Stimulated activated CD4-positive, alpha-beta T cell treated with anti-CD3 and anti-CD28 coated beads, Interleukin-15, amount 100 ng/mL, for 1 hour (primary cell): Measurements from ENCODE around the gene IGF1R.

Experiments
- DNase-seq, 2 donors: peaks; one replicate each; pipeline ENCODE4 v3.0.0-alpha.2; 2020; ENCODE audit warnings: low read depth in 1 of 2, low spot score in 1 of 2

IGF1R gene

GRCh38 chr15:98743177-98743576, 94.8 kb downstream of the IGF1R start:
- DNase-seq = no peak

GRCh38 chr15:98744506-98744905, 96.2 kb downstream of the IGF1R start:
- DNase-seq = no peak

GRCh38 chr15:98745179-98745578, 96.8 kb downstream of the IGF1R start:
- no peak for DNase-seq

- DNase-seq = no peak
Measured at GRCh38 chr15:98745650-98746374, 97.5 kb downstream of the IGF1R start.

GRCh38 chr15:98746375-98747155, 98.2 kb downstream of the IGF1R start:
- DNase-seq = no peak

GRCh38 chr15:98751767-98752166, 103.4 kb downstream of the IGF1R start:
- no peak for DNase-seq

- no peak for DNase-seq
Measured at GRCh38 chr15:98753726-98754656, 105.7 kb downstream of the IGF1R start.

GRCh38 chr15:98754657-98755022, 106.3 kb downstream of the IGF1R start:
- DNase-seq = no peak

- no peak for DNase-seq
Measured at GRCh38 chr15:98755138-98755537, 106.8 kb downstream of the IGF1R start.

- DNase-seq = no peak
Measured at GRCh38 chr15:98755781-98756180, 107.4 kb downstream of the IGF1R start.

- DNase-seq = no peak
Measured at GRCh38 chr15:98758224-98758623, 109.9 kb downstream of the IGF1R start.

GRCh38 chr15:98759277-98759676, 110.9 kb downstream of the IGF1R start:
- DNase-seq = no peak

GRCh38 chr15:98760112-98760826, 111.9 kb downstream of the IGF1R start:
- no peak for DNase-seq

- no peak for DNase-seq
Measured at GRCh38 chr15:98760975-98761374, 112.6 kb downstream of the IGF1R start.

- DNase-seq = no peak
Measured at GRCh38 chr15:98763179-98763578, 114.8 kb downstream of the IGF1R start.

- no peak for DNase-seq
Measured at GRCh38 chr15:98764291-98764690, 116.0 kb downstream of the IGF1R start.

GRCh38 chr15:98765610-98766009, 117.3 kb downstream of the IGF1R start:
- no peak for DNase-seq

- no peak for DNase-seq
Measured at GRCh38 chr15:98767692-98768091, 119.4 kb downstream of the IGF1R start.

GRCh38 chr15:98769867-98770266, 121.5 kb downstream of the IGF1R start:
- DNase-seq = no peak

GRCh38 chr15:98770984-98771383, 122.6 kb downstream of the IGF1R start:
- no peak for DNase-seq

- no peak for DNase-seq
Measured at GRCh38 chr15:98771541-98771940, 123.2 kb downstream of the IGF1R start.
